GM21390 (cell line): ENCODE data around the gene TRIP4.
"Not testable (repeated sequence)": the region's sequence is repeated elsewhere in the genome, so short reads cannot be mapped to it uniquely, and the experiment has no call there.

Experiments
- ATAC-seq: cut with Tn5 transposase; IDR thresholded peaks from one replicate; pipeline ENCODE4 v1.9.1; 2021; ENCODE audit not compliant: unreplicated experiment

Gene TRIP4

GRCh38 chr15:64483749-64484148, 96.1 kb downstream of the TRIP4 start:
- no peak for ATAC-seq

- ATAC-seq = no peak
Measured at GRCh38 chr15:64485796-64486195, 98.2 kb downstream of the TRIP4 start.

GRCh38 chr15:64490598-64491259, 103.1 kb downstream of the TRIP4 start:
- no peak for ATAC-seq

GRCh38 chr15:64493641-64494040, 106.0 kb downstream of the TRIP4 start:
- no peak for ATAC-seq

GRCh38 chr15:64495968-64496367, 108.3 kb downstream of the TRIP4 start:
- ATAC-seq = not testable (repeated sequence)

GRCh38 chr15:64500695-64501395, 113.2 kb downstream of the TRIP4 start:
- no peak for ATAC-seq

- no peak for ATAC-seq
Measured at GRCh38 chr15:64501396-64501715, 113.7 kb downstream of the TRIP4 start.

GRCh38 chr15:64502151-64502550, 114.5 kb downstream of the TRIP4 start:
- no peak for ATAC-seq

- ATAC-seq = no peak
Measured at GRCh38 chr15:64502551-64502950, 114.9 kb downstream of the TRIP4 start.

- no peak for ATAC-seq
Measured at GRCh38 chr15:64503197-64503596, 115.6 kb downstream of the TRIP4 start.

GRCh38 chr15:64503640-64504039, 116.0 kb downstream of the TRIP4 start:
- ATAC-seq = no peak
